DMS153 treated with DMSO at 0.1 percent for 48 hours (cell line): ENCODE measurements around the gene RUVBL1.
"Not testable (repeated sequence)": the region's sequence is repeated elsewhere in the genome, so short reads cannot be mapped to it uniquely, and the experiment has no call there.

ENCODE experiments used
- DNase-seq: peaks from one replicate; lab custom pipeline; 2025; ENCODE audit not compliant: unreplicated experiment; lab: John Stamatoyannopoulos, UW

RUVBL1 gene

DNA sequence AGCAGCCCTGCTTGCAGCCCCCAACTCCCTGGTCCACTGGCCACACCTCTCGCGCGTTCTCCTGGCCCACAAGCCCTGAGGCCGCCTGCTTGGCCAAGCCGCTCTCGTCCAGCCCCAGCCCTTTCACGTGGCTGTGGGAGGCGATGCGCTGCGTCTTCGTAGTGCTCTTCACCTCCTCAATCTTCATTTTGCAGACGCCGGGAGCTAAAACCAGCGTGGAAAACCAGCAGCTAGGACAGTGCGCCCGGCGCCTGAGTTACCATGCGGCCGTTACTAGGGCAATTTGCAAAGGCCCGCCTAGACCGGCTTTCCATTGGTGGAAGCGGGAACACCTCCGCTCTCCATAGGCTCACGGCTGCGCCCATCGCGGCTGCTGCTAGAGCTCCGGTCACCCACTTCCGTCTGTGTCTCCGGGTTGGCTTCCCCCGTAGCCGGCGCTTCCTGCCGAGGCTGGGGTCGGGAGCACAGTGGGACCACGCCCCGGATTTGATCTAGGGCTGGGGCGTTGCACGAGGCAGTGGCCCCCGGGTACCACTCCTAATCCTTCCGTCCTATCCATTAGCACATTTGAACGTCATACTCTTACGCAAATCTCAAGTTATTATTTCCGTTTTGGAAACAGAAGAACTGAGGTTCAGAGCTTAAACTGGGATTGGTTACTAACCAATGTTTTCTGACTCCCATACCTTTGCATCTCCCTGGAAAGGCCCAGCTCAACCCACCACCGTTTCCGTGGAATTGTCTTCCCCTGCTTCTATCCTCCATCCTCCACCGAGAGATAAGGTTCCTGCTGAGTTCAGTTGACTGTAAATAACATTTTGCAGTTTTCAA, at the start of gene RUVBL1:
TSS of gene RUVBL1 (minus strand) at position 275 of the 831 bp plus-strand sequence. CDS start at position 187, 88 bp downstream.
- peak; percentile 92 for DNase-seq

DNA sequence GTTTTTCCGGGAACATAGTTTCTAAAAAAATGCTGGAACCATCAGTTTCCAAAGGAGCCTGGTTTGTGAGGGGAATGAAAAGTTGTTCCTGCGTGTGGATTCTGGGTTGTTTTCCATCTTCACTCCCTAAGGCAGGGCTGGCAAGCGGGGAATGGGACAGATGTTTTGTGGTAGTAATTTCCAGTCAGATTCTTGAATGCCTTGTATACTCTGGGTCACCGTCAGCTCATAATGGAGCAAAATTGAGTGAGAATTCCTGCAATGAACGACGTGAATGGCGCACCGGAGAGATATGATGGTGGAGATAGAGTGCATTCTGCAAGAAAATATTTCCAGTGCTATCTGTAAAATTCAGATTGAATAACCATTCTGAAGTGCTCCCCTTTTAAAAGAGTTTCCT, 49.6 kb upstream of the RUVBL1 start:
- DNase-seq, result no peak

DNA sequence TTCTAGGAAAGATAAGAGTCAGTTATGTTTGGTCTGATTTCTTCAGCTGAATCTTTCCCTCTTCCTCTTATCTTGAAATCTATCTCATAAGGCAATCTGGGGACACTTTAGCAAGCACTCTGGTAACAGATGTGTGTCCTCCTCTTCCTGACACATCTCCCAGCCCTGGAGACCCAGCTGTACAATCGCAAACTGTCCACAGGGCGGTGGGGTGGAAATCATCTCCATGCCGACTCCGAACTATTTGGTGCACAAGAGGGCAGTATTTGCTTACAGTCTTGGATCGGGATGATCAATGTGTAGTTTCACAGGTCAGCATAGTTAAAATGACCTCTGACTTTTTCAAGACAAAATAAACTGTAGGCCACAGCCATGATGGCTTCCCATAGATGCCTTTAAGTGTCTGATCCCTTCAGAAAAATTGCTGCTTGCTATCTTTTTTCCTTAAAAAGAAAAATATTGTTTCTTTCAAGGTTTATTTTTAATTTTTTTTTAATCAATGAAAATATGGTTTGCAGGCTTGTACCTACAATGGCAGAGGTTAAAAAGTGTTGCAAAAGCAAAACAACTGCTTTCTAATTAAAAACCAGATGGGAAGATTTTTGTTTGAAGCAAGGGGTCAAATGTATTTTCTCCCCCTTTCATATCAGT, 47.4 kb upstream of the RUVBL1 start:
- peak; percentile 3 for DNase-seq

DNA sequence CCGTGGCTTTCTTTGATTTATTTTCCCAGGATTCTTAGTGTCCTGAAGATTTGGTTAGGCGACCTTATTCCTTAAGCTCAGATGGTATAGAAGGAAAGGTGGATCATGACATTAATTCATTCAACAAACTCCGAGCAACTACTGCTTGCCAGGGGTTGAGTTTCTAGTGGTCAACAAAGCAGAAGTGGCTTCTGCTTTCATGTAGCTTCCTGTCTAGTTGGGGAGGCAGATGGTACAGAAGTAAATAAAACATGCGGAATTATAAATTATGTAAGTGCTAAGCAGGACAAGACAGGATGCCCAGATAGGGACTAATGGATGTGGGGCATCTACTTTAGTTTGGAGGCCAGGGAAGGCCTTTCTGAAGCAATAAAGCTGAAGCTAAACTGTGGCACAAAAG, 45.2 kb upstream of the RUVBL1 start:
- DNase-seq, result no peak

DNA sequence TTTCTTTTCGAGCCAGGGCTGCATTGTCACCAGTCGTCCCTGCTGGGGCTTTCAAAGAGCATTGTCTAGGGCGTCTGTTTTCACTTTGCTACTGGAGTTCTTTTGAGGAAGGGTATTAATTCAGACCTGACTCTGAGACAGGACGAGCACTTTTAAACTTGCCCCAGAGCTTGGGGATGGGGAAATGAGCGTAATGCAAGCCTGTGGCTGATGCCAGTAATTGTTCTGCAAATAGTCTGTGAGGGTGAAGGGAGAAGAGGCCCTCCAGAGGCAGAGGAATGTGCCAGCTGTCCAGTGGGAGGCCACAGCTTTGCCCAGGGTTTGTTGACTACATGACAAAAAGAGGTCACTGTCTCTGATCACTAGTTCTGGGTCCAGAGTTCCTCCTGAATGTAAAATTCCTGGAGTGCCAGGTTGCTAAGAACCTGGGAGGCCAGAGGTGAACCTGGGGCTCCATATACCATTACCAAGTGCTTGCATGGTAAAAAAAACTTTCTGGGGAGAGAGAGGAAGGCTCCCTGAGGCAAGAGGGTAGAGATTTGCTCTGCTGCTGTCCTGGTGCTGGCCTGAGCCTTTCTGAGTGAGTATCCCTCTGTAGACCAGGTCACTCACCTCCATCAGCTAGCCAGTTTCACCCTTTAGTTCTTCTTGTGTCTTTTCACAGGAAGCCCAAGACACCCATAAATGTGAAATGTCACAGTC, 44.5 kb upstream of the RUVBL1 start:
- DNase-seq, result no peak

DNA sequence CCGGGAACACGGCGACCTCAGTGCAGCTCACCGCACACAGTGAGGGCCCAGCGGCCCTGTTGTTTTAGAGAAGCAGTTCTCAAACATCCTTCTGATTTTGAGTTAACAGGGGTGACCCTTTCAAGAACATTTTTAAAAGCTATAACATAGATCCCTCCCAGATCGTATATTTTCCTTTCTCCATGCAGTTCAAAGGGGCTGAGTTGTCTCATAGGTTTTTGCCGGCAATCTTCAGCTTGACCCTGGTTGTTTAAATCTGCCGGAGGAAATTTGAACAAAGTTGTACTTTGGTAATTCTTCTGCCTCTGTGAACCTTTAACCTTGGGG, 44.0 kb upstream of the RUVBL1 start:
- no peak for DNase-seq

DNA sequence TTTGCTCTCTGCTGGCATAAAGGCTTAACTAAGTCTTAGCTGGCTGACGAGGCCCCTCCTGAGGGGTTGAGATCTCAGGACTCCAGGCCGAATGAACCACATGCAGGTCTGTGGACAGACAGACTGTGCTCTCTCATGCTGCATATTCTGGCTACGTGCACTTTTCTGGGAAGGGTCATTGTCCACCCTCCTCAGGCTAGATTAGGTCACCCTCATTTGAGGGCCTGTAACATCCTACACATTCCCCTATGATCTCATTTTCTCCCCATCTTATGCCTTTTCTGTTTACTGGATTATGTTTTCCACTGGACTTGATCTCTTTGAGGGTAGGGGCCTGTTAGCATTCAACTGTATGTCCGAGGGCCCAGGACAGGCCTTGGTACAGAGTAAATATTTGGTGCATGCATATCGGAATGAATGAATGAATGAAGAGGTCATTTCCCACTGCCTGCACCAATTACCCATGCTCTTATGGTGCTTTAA, 43.4 kb upstream of the RUVBL1 start:
- no peak for DNase-seq

DNA sequence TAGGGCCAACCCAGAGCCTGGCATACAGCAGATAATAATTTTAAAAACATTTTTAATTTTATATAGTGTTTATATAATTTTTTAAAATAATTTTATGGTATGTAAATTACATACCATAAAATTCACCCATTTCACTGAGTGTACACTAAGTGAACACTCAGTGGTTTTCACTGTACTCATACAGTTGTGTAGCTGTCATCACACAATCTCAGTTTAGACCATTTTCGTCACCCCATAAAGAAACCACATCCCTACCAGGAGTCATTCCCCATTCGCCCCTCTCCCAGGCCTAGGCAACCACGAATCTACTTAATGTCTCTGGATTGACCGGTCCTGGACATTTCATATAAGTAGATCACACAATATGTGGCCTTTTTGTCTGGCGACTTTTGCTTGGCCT, 39.8 kb upstream of the RUVBL1 start:
- no peak for DNase-seq

DNA sequence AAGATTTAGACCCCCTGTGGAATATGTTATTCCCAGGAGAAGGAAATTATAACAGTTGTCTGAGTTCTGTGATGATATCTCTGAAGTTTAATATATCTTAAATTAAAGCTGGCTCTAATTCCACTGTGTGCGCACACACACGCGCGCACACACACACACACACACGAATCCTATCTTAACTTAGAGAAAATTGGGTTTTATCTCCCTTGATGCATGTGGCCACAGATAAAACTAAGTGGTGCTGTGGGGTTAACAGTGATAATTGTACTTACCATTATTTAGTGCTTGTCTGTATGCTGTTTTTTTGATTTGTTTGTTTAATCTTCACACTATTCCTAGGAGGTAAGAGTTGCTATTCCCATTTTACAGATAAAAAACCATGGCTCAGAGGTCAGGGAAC, 37.0 kb upstream of the RUVBL1 start:
- no peak for DNase-seq

DNA sequence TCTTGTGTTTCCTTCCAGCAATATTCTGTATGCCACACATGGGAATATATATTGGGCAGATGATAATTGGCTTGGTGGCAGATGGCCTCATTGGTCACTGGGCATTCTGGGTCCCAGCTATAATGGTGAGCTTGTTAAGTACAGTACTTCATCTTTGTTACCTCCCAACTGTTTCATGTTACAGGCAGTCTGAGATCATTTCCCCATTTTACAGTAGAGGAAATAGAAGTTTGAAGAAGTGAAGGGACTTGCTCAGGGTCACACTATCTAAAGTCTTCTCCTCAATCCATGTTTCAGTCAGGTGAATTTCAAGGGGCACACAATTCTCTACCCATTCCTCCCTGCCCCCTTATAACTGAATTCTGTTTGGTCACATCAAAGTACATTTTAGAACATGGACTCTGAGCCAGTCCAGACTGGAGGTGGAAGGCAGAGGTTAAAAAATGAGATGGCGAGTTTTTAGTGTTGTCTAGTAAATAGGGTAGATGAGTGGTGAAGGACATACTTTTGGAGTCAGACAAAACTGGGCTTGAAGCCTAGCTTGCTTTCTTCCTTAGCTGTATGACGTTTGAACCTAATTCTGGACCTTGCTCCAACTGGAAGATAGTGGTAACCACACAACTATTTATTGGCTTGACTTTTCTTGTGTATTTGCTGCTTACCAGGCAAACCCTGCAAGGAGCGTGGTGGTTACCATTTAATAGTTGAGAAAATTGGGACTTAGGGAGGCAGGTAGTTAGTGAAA, 32.2 kb upstream of the RUVBL1 start:
- no peak for DNase-seq

DNA sequence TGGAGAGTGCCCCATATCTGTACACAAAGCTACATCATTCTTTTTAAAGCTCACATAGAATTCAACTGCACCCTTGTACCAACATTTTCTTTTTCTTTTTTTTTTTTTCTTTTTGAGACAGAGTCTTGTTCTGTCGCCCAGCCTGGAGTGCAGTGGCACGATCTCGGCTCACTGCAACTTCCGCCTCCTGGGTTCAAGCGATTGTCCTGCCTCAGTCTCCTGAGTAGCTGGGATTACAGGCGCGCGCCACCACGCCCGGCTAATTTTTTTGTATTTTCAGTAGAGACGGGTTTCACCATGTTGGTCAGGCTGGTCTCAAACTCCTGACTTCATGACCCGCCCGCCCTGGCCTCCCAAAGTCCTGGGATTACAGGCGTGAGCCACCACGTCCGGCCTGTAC, 30.7 kb upstream of the RUVBL1 start:
- DNase-seq, result not testable (repeated sequence)

DNA sequence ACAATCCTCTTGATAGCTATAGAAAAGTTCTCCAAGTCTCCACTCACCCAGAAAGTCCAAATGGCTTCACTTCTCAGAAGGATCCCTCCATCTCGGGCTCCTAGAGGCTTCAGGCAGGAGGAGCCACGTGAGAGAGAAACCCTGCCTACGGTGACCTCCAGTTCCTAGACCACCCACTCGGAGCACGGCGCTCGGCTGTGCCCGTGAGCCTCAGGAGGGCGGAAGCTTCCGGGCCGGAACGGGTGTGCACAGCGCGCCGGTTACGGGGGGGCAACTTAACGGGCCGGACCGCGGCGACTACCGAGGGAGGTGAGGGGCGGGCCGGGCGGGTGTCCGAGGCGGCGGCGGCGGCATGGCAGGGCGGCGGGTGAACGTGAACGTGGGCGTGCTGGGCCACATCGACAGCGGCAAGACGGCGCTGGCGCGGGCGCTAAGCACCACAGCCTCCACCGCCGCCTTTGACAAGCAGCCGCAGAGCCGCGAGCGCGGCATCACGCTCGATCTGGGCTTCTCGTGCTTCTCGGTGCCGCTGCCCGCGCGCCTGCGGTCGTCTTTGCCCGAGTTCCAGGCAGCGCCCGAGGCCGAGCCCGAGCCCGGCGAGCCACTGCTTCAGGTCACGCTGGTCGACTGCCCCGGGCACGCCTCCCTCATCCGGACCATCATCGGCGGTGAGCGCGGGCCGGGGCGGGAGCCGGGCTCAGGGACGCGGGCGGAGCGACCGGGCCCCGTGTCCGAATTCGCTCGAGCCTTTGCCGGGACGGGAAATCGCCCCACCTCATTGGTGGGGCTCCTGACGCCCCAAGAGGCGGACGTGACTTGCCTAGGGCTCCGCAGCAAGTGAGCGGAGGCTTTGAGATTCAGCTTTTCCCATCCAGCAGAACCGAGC, 29.8 kb upstream of the RUVBL1 start, which contains the start of gene EEFSEC:
TSS of gene EEFSEC (plus strand) at position 326 of the 886 bp plus-strand sequence. CDS start at position 353, 27 bp downstream.
- peak; percentile 18 for DNase-seq

DNA sequence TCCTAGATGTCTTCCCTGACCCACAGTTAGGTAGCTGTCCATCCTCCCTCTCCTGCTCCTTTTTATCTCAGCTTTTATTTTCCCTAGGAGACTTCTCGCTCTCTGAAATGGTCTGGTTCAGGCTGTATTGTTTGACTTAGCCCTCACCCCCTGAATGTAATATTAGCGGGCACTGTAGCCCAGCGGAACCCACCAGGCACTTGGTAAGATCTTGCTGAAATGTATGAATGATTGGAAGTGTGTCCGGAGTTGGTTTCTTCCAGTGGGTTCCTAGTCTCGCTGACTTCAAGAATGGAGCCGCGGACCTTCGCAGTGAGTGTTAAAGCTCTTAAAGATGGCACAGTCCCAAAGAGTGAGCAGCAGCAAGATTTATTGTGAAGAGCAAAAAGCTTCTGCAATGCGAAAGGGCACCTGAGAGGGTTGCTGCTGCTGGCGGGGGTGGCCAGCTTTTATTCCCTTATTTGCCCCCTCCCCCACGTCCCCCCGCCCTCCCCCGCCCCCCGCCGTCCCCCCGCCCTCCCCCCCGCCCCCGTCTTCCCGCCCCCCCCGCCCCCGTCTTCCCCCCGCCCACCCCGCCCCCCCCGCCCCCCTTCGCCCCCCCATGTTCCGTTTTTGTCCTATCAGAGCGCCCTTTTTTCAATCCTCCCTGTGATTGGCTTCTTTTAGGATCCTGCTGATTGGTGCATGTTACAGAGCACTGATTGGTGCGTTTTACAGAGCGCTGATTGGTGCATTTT, 29.0 kb upstream of the RUVBL1 start:
- DNase-seq, result no peak

DNA sequence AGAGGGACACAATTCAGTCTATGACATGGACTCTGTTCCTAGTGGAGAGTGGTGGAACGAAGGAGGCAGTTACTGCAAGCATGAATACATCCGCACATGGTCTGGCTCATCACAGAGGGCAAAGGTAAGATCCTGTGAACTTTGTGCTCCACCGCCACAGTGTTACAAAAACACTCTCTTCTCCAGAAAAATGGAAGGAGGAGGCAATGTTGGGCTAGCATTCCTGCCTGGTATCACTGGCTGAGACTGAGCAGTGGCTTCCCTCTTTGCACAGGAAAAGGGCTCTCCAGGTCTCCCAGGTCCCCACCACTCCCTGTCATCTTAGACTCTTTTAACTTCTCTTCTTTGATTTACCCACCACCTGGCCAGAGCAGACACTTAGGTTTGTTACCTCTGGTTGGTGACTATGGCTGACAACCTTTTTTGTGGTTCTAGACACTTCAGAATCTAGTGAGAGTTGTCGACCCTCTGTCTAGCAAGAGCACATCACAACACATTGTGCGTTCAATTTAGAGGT, 28.2 kb upstream of the RUVBL1 start:
- no peak for DNase-seq

DNA sequence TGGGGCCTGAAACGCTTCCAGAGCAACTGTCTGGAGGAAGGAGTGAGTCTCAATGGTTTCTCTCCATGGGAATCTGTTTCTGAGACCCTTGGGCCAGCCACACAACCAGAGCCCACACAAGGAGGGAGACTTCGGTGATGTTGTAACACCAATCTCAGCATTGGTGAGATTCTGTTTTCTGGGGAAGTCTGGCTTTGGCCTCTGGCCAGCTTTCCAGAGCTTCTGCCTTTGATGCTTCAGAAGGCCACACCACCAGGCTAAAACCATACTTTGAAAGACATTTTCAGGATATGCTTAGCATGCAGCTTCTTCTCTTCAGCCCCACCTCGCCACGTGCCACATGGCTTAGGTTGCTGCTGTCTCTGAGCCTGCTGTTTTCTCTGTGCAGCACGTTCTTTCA, 26.0 kb upstream of the RUVBL1 start:
- DNase-seq, result no peak

DNA sequence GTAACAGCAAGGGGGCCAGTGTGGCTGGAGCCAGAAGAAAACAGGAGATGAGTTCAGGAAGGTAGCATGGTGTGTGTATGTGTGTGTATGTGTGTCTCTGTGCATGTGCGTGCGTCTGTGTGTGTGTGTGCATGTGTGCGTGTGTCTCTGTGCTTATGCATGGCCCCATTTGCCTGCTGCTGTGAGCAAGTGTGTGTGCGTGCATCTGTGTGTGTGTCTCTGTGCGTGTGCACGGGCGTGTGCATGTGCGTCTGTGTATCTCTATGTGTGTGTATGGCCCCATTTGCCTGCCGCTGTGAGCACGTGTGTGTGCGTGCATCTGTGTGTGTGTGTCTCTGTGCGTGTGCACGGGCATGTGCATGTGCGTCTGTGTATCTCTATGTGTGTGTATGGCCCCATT, 22.6 kb upstream of the RUVBL1 start:
- no peak for DNase-seq

DNA sequence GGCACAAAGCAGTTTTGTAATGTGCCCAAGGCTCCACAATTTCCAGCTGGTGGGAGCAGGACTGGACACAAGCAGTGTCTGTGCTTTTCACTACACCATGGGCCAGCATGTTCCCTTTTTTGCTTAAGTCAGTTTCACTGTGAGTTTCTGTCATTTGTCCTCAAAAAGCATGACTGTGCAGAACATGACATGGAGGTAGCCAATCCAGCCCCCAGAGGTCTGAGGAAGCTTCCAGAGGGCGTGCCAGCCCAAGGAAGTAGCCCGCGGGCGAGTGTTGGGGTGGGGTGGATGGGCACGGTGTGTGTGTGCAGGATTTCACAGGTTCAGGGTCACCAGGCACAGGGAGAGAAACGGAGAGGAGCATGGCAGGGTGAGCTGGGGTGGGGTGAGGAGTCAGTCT, 21.7 kb upstream of the RUVBL1 start:
- DNase-seq, result no peak

DNA sequence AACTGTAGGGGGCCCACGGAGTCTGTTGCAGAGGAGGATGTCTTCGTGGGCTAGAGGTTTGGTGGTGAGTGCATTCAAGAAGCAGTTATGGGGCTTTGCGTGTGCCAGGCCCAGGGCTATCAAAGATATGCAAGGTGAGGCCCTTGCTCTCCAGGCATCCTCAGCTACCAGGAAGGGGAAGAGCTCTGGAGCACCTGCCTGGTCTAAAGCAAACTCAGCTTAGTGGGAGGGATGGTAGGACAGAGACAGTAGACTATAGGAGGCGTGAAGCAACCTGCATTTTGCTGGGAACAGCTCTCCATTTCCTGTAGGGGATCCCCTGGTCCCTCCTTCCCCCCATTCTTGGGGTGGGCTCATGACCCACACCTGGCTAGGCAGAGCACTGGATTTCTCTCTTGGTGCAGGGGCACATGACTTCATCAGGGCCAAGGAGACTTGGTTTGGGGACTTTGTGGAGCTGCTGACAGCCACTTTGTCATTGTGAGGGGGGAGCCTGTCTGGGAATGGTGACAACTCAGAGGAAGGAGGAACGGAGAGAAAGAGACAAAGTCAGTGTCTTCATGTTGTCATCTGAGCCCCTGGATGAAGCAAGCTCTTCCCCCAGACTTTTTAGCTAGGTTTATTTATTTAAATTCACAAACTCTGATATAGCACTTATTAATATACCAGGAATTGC, 21.0 kb upstream of the RUVBL1 start:
- DNase-seq, result no peak

DNA sequence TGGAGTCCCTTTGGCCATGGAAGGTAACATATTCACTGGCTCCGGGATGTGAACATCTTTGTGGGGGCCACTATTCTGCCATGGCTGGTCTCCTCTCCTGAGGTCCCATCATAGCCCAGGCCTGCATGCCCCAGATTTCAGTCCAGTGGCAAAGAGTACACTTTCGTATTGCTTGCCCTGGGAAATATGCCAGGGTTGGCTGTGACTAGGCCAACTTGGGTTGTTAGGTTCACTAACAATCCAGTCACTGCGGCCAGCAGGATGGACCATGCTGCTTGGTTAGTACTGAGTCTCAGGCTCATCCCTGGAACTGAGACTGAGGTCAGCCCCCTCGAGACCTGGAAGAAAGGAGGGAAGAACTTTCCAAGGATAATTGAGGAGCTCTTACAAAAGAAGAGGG, 19.9 kb upstream of the RUVBL1 start:
- no peak for DNase-seq
